Activated CD4-positive, alpha-beta T cell treated with anti-CD3 and anti-CD28 coated beads, Interleukin-2, amount 50 U/mL, for 1 hour (primary cell): Measurements from ENCODE around the gene DLK1.

Source experiments
- DNase-seq: peaks from one replicate; pipeline ENCODE4 v3.0.0-alpha.2; 2020

DLK1 gene

DNA sequence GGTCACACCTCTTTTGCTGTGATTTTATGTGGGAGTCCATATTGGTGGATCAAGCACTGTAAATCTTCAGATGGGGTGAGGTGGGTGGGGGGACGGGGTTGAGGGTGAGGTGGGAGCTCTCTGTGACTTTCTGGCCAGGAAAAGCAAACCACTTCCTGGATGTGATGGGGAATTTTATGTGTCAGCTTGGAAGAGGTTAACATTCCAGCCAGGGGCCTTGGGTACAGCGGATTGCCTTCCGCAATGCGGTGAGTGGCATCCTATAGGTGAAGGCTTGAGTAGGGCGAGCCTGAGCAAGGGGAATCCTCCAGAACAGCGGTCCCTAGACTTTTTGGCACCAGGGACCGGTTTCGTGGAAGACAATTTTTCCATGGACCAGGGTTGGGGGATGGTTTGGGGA is 36.2 kb downstream of the DLK1 start:
- DNase-seq: no peak

DNA sequence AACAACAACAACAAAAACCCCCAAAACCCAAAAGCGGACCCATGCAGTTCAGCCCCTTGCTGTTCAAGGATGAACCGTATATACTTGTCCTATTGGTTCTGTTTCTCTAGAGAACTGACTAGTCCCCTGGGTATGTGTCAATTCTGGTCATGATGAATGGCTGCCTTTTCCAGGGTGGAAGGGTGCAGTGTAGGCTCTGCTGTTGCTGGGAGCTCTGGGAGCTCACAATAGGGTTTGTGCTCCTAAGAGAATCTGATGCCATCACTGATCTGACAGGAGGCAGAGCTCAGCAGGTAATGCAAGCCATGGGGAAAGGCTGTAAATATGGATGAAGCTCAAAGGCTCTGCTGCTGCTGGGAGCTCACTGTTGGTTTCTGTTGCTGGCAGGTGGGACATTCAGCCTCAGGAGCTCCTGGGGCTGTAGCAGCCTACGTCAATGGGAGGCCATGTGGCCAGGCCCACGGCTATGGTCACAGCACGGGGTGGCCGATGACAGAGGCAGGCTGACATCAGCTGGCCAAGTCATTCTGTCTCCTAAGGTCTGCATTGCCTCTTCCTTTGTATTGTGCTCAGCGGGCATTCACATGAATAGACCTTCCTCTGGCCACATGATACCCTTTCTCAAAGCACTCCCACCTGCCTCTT is 37.9 kb downstream of the DLK1 start:
- no peak for DNase-seq

DNA sequence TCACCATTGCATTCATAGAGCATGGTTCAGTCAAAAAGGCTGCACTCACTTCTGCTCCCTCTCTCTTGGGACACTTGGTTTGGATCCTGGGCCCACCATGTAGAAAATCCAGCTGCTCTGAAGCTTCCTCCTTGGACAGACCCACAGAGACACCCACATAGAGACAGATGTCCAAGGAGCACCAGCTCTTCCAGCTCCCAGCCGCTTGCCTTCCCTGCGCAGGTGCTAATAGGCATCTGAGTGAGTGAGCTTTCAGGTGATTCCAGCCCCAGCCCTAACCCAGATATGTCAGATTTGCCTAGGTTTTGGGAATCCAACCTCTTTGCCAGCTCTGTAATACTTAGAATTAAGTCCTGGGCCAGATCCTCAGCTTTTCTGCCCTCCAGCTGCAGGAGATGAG is 38.6 kb downstream of the DLK1 start:
- DNase-seq: no peak

DNA sequence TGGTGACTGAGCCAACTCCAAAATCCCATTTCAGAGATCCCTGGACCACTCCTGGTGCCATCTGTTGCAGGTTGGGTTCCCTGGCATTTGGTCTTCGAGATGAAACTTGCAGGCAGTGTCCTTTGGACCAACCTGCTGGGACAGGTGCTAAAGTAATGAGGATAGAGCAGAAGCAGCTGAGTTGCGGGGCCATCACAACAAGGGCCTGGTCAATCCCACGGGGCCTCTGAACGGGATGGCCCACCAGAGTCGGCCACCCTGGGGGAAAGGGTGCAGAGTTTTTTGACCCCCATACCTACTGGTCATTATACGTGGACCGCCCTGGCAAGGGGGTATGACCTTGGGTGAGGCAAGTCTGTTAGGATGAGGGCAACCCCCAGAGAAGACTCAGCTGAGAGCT is 39.3 kb downstream of the DLK1 start:
- no peak for DNase-seq

DNA sequence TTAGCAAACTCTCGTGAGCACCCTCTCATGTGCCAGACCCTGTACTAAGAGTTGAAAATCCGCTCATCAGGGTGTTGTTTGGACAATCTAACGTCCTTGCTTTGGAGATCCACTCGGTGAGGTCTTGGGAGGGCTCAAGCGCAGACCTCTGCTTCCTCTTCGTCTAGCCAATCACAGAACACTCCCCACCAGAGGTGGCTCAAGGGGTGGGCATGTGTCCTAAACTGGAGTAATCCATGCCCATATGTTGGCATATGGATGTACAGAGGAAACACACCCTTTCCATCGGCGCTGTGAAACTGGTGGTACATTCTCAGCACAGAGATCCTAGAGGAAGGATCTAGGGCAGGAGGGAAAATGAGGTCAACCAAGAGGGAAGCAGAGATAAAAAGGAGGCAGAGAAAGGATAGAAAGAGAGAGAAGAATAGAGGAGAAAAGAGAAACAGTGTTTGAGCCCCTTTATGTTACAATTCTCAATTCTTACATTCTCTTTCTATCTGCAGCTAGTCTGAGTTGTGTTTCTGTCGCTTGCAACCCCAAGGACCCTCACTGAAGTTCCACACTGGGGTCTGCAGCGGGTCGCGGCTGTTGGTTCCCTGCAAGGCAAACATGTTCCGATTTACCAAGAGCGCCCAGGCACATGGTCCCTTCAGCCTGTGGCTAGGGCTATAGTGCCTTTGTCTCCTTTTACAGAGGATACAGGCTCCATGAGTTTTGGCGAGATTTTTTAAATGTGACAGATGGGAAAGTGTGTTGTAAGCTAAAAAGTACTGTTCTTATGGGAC is 40.5 kb downstream of the DLK1 start:
- DNase-seq: no peak

DNA sequence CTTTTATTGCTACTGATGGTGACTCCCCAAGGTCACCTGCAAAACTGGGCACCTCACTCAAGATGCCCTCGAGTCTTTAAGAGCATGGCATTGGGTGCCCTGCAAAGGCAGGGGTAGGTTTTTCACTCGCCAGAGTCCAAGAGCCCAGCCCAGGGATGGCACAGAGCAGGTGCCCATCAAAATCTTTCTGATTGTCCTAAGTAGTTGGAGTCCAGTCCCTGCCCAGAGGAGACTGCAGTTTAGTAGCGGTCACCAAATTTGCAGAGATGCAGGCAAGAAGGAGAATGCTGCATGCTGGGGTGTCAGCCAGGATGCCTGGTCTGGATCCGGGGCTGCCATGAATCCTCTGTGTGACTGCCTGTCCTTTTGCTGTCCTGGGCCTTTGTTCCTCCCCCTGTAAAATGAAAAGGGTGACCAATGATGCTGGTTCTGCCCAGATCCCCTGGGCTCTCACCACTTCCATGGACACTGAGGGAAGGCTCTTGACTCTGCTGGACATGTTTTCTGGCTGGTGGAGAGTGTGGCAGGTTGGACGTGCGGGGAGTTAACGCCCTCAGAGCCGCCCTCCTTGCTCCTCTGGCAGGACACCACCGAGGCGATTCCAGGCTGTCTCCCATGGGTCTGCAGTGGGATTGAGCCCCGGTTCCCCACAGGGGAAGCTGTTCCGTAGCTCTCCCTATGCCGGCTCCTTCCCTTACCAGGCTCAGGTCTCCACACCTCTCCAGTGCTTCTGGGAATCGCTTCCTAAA is 41.3 kb downstream of the DLK1 start:
- DNase-seq: no peak

DNA sequence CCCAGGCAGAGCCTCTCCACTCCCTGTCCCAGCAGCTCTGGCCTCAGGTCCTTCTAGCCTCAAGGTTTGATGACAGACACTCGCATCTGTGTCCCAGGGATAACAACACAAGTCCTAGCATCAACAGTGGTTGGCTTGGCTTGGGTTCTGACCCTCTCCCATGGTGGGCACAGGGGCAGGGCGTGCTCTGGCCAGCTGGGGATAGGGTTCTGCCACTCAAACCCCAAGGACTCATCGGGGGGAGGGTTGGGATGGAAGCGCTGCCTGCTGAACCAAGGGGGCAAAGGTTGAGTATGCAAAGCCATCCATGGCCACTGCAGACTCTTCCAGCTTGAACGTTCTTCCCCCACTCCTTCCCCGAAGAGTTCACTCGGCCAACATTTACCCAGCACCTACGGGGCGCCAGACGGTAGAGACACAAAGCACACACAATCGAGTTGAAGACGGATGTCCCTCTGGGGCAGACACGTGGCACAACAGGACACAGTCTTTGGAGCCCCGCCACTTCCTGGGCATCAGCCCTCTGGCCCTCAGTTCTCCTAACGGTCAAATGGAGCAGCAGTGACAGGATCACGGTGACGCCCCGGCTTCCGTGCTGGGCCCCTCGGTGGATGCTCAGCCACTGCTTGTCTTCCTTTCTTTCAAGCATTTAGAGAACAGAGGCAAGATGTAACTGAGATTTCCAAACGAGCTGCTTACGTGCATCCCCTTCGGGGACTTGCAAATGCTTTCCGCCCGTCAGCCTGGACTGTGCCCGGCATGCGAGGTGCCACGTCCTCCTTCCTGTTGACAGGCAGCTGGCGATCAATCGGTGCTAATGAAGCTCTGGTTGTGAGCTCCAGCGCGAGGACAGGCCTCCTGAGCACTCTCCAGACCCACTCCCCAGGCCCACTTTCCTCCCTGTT is 42.6 kb downstream of the DLK1 start:
- no peak for DNase-seq

DNA sequence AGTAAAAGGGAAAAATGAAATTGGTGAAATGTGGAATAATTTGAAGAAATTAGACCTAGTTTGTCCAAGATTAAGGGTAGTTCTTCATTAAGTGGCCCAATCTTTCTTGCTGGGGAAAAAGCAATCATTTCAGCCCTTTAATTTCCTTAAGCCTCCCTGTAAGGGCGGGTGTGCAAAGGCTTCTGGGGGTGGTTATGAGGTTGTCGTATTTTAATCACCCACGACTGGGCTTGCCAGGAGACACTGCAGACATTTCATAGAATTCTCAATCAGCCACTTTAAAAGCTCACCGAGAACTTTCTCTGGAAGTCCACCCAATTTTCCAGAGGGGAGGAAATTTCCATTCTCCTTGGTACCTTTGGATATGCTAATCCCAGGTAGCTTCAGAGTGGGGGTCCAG is 43.4 kb downstream of the DLK1 start:
- no peak for DNase-seq

DNA sequence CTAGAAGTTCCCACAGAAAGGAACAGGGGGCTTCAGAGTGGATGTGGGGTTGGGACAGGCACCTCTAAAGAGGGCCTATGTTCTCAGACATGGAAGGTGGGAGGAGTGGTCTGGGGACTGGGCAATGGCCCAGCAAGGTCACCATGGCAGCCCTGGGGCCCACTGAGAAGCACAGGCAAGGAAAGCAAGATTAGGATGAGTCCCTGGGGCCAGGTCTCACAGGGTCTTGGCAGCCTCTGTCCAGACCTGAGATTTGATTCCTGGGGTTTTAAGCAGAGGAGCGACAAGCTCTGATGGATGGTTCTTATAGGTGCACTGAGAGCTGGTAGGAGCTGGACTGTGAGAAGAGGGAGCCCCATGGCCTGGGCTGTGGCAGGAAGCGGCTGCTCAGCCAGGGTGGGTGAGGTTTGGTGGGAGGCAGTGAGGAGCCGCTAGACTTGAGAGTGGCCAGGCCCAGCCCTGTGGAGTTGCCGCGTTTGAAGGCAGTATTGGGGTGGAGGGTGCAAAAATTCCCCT is 44.0 kb downstream of the DLK1 start:
- DNase-seq: no peak

DNA sequence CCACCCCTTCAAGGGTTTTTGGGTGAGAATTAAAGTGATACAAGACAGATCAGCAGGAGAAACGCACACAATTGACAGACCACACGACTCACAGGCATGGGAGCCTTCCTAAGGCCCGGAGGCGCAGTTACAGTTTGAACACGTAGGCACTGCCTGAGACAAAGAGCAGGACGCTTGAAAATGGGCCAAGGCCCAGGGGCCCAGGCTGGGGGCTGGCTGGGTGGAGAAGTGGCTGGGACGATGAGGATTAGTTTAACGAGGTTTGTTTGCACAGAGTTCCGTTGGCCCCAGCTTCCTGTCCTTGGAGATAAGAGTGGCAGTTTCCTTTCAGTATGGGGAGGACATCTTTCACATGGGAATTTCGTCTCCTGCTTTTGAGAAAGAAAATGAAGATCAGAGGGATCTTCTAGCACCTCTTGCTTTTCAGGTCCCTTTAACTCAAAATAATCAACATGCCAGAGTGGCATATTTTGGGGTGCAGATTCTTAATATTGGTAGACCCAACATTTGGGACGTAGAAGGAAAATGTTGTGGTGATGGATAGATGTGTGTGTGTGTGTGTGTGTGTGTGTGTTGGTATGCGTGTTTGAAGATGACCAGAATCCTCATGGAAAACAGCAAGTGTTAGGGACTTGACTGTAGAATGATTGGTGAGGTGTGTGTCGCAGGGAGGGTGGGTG is 44.6 kb downstream of the DLK1 start:
- no peak for DNase-seq

DNA sequence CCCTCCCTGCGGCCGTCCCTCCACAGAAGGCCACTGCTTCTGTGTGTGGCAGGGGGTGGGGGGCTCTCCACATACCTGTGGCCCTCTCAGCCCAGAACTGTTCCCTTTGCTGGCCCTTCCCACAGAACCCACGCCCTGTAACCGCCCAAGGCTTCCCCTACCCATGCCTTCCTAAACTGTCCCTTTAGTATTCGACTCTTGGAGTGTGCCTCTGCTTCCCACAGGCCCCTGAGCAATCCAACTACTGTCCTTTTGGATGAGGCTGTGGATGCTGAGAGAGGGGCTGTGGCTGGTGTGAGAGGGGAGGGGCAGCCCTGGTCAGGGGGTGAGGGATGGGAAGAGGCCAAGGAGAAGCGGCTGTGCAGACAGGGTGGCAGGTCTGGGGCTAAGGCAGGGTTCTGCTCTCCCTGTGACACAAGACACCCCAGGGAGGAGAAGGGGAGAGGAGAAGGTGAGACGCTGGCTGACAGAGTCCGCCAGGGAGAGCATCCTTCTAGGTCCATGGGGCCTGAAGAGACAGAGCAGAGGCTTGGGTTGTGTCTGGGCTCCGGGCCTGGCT is 46.0 kb downstream of the DLK1 start:
- no peak for DNase-seq

DNA sequence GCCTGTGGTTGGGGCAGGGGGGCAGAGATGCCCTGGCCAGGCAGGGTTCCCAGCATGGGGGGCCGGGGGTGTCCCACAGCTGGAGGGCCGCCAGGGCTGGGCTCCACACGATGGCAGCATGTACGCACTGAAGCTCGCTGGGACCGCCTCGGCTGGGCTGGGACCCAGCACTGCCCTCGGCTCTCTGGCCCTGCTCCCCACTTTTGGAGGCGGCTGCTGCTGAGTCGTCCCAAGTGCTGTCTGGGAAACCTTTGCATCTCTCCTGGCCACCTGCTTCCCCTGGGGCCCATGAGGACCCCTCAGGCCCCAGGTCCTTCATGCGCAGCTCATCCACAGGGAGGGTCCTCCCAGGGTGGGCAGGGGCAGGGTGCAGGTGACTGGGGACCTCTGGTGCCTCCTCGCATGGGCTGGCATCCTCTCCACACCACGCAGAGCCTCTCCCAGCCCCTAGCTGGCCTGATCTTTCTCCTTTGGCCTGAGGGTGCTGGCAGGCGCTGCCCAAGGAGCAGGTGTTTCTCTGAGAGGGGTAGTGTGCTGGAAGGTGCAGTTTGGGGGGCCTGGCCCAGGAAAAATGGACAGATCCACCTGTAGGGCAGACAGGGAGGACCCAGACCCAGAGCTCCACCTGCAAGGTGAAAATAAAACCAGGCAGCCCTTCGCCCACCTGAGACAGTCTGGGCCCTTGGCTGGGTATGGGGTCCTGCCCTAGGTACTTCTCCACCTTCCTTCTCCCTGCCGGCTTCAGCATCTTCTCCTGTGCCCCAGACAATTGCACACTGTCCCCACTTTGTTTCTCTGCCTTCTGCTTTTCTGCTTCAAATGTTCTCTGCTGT is 46.9 kb downstream of the DLK1 start:
- DNase-seq: no peak

DNA sequence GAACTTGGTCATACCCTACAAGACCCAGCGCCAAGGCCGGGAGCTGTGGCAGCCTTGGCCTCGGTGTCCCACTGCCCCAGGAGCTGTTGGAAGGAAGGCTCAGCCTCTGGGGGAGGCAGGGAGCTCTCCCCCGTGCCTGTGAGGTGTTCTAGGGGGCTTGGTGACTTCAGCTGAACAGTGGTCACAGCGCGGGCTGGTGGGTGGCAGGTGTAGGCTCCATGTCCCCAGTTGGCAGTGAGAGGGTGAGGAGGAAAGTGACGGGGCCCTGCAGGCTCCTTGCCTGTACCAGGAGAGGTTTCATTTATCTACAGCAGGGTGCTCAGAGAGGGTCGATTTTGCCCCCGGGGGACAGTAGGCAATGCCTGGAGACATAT is 47.5 kb downstream of the DLK1 start:
- DNase-seq: no peak

DNA sequence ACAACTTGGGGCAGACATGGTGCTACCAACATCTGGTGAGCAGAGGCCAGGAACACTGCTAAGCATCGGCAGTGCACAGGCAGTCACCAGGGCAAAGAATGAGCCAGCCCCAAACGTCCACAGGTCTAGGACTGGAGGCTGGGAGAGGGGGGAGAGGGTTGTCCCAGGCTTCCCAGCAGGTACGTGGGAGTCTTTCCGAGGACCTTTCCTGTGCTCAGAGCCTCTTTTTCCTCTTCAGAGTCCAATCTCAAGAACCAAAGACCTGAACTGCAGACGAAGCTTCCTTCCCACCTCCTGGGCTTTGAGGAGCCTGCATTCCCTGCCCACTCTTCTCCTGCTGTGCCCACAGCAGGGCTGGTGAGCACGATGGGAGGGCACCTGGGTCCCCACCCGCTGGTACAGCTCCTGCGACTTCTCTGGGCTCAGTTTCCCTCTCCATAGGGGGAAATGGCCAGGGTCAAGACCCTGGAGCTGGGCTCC is 48.7 kb downstream of the DLK1 start:
- no peak for DNase-seq

DNA sequence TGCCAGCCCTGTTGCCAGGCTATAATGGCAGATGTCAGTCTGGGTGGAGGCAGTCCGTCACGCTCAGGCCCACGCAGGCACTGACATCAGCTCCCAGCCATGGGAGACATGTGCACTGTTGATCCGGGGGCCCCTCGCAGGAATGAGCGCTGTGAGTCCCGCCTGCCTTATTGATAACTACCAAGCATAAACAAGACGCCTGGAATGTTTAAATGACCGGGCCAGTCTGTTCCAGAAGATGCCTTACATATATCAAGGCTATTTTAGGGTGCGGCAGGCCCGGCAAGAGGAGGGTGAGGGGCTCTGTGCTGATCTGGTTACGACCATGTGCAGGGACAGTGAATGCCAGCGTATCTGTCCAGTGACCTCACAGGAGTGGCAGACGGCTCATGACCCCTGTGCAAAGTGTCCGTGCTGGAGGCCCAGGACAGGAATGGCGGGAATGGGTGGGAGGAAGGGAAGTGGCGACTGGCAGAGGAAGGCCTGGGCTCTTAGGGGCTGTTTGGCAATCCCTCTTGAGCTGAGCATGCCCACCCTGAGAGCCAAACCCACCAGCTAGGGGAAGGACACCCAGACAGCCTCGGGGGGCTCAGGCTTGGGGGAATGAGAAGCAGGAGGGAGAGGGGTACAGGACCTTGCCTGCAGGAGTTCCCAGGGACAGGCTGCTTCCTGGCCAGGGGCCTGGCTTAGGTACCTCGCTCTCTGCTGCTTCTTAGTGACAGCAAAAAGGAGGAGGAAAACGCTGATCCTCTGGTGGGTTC is 49.3 kb downstream of the DLK1 start:
- DNase-seq: no peak

DNA sequence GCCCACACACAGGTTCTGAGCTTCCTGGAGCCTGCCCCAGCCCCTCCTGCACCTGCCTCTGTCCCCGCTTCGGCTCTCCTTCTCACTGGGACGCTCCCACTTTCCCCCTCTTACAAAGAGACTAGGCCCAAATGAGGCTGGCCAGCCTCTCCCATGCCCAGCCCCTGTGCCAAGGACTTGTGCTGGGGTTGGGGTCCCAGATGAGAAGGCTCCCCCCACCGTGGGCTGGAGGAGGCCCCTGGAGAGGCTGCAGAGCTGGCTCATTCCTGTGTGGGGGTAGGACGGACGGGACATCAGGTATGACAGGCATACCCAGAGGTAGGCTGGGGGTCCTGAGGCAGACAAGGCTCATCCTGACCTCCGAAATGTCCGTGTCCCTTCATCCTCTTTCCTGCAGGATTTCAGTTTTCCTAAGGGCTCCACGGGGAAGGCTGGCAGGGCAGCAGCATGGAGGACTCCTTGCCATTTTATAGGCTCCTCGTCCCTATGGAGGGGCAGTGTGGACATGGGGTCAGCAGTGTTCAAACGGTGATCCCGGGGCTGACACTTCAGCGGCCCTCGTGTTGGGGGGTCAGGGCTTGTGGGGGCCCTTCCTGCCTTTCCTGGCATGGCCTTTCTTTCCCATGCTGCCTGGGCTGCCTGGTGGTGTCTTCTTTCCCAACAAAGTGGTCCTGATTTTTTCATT is 50.1 kb downstream of the DLK1 start:
- no peak for DNase-seq

DNA sequence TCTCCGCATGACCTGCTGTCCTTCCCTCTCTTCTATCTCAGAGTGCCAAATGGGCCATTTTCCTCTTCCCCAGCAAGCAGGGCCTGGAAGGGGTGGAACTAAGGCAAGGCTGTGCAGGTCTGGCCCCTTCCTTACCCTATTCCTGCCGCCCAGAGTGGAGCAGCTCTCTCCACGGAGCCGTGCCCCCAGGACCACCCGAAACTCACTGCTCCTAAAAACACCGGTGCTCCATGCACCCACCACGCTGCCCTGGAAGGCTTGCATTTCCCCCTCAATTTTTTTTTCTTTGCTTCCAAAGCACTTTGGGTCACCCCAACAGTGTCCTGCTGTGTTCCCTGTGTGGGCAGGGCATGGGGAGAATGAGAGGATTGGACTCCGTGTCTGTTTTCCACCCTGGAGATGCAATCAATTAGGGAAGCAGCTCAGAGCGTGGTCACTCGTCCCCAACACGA is 50.7 kb downstream of the DLK1 start:
- no peak for DNase-seq

DNA sequence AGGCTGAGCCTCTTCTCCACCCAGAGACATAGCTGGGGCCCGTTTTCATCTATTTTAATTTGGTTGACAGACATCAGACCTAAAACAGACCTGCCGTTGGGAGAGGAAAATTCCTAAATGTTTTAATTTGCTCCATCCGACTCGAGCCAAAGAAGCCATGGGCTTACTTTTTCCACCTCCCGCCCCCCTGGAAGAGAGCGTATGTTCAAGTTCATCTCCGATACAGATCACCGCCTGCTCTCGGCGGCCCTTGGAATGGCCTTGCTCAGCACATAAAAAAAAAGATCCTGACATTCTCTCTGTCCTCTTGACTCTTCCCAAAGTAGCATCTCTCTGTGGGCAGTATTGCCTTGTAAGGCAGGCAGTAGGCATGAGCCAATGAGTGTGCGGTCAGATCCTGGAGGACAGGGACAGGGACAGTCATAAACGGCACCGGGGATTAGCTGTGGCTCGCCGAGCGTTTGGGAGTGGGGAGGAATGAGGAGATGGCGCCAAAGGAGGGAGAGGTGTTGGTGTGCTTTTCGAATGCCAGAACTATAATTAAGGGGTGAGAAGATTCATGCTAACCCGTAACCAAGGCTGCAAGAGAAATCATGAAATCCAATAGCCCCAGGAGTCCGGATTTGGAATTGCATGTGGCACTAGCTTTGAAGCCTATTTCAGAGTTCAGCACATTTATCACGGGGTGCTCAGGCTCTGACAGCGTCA is 51.3 kb downstream of the DLK1 start:
- no peak for DNase-seq

DNA sequence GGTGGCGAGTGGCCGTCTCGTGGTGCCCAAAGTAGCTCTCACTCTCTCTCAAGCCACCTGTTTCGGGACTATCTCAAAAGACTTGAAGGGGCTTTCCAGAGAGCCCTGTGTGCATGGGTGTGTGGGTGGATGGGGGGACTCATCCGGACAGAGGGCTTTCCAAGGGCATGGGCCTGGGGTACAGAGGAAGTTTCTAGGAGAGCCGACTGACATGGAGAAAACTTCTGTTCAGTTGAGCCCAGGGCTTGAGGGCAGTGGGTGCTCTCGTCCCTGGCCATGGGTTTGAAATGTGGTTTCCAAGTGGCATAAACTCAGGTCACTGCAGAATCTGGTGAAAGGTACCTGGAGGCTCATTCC is 51.8 kb downstream of the DLK1 start:
- no peak for DNase-seq
